NK-92 treated with Interleukin-12 subunit alpha and Interleukin-12 subunit beta, amount 100 ng/mL, for 24 hours (cell line): Measurements from ENCODE around the gene TEX9.
"Not testable (repeated sequence)": the region's sequence is repeated elsewhere in the genome, so short reads cannot be mapped to it uniquely, and the experiment has no call there.

Experiments
- DNase-seq: peaks from one replicate; lab custom pipeline; 2025; lab: John Stamatoyannopoulos, UW

Gene TEX9

DNA sequence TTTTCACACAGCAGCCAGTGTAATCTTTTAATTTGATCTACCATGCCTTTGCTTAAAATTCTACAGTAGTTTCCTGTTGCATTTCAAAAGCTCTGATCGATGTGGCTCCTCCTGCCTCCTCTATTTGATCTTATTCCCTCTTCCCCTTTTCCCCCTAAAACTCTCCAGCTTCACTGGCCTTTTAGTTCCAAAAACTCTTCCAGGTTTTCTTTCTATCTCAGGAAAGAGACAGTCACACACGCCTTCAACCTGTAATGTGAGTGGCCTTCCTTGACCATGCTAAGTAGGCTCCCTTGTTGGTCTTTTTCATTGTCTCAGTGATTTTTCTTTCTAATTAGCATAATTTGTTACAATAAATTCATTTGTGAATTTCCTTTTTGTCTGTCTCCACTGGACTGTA, 985 bp downstream of the TEX9 start:
- no peak for DNase-seq

DNA sequence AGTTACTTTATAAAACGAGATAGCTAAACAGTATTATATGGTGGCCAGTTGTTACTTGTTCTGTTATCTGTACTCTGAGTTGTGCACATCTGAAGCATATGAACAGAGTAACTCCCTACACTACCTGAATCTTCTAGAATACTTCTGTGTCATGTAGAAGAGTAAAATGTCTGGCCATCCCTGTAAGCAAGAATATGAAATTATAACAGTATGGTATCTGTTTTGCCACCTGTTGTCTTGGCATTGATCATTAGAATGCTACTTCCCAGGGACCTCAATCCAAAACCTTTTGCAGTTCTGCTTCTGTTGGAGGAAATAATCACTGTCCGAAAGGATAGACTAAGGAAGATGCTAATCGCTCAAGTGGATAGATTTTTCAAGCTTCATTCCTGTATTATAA, 1.9 kb downstream of the TEX9 start:
- DNase-seq = no peak

DNA sequence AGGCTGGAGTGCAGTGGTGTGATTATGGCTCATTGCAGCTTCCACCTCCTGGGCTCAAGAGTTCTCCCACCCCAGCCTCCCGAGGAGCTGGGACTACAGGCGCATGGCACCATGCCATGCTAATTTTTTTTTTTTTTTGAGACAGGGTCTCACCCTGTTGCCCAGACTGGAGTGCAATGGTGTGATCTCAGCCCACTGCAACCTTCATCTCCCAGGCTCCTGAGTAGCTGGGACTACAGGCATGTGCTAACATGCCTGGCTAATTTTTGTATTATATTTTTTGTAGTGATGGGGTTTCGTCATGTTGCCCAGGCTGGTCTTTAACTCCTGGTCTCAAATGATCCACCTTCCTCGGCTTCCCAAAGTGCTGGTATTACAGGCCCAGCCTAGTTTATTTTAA, 4.0 kb downstream of the TEX9 start:
- no peak for DNase-seq

DNA sequence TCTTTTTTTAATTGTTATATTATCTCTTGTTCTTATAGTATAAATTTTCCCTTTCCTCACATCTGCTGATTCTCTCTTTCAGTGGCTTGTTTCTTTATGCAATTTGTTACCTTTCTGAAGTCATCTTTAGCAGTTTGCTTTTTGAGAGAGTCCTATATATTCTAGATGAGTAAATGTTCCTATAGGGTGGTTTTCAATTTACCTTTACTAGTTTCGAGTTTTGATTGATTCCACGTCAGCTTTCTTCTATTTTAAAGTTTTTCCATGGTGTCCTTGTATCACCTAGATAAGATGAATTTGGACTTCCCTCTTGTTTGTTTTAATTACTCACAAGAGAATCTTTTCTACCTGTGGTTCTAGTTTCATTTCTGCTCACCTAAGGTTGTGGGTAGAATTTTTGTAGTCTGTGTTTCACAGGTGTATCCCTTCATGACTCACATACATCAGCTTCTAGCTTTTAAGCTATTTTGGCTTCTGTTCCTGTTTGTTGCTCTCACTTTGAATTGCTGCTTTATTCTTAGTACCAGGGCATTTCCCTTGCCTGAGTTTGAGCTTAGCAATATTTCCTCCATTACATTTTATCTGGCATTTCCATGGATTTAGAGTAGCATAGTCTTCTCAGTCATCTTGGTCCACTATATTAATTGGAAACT, 6.4 kb downstream of the TEX9 start:
- no peak for DNase-seq

DNA sequence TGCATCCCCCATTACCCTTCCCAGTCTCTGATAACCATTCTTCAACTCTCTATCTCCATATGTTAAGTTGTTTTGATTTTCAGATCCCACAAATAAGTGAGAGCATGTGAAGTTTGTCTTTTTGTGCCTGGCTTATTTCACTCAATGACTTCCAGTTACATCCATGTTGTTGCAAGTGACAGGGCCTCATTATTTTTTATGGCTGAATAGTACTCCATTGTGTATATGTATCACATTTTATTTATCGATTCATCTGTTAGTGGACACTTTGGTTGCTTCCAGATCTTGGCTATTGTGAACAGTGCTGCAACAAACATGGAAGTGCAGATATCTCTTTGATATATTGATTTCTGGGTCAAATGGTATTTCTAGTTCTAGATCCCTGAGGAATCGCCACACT, 9.5 kb downstream of the TEX9 start:
- DNase-seq = not testable (repeated sequence)

DNA sequence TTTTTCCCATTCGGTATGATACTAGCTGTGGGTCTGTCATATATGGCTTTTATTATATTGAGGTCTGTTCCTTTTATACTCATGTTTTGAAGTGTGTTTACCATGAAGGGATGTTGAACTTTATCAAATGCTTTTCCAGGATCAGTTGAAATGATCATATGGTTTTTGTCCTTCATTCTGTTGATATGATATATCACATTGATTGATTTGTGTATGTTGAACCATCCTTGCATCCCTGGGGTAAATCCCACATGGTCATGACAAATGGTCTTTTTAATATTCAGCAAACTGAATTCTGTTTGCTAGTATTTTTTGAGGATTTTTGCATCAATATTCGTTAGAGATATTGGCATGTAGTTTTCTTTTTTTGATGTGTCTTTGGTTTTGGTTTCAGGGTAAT, 12.6 kb downstream of the TEX9 start:
- DNase-seq = not testable (repeated sequence)

DNA sequence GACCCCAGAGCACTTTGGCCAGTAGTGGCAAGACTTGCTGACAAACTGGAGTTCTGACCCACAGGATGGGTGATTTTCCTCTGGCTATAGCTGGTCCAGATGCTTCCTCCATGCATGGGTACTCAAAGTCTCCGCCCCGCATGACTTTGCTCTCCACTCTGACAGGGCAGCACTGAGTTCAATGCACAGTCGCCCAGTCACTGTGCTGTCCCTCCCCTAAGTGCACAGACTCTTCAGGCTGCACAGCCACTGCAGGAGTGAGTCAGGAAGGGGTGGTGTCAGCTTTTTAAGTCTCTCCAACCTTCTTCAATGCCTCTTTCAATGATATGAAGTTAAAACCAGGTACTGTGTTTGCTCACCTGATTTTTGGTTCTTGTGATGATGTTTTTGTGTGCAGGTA, 17.8 kb downstream of the TEX9 start:
- no peak for DNase-seq

DNA sequence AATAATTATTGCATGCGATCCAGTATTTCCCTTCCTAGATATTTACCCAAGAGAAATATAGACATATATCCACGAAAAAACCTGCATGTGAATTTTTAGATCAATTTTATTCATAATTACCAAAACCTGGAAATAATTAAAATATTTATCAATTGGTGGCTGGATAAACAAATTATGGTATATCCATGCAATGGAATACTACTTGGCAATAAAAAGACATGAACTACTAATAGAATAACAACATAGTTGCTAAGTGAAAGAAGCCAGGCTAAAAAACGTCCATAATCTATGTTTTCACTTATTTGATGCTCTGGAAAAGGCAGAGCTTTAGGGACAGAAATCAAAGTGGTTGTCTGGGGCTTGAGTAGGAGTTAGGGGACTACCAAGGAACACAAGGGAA, 20.7 kb downstream of the TEX9 start:
- DNase-seq = no peak

DNA sequence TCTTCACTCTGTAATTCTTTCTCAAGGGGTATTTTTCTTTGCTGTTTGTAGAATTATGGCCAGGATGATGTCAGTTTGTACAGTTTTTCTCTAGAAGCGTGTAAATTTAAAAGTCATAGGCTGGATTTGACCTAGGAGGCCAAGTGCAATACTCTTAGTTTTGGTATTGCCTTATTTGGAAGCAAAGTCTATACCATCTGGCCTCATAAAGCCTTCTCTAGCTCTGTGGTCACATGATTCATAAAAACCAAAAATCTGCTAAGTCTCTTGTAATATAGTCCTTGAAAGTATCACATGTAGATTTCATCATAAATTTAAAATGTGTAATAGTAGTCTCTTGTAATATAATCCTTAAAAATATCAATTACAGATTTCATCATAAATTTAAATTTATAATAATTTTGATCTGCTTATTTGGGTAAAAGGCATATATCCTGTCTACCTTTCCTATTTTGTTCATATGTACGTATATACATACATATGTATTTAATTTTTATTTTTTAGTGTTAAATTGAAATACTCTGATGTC, 25.6 kb downstream of the TEX9 start:
- no peak for DNase-seq

DNA sequence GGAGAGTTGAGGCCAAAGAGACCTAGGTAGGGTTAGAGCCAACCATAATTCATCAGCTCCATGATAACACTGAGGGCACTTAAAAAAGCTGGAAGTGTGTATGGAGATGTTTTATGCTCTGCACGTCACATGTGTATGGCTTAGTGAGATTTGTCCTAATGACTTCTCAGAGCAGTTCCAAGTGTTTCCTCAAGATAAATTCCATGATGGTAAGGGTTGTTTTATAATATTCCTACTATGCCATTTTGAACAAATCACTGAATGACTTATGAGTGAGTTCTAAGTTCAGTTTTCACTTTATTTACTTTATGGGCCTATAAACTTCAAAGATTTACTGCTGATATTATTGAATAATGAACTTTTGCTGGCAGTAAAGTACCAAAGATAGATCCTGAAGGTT, 28.1 kb downstream of the TEX9 start:
- no peak for DNase-seq

DNA sequence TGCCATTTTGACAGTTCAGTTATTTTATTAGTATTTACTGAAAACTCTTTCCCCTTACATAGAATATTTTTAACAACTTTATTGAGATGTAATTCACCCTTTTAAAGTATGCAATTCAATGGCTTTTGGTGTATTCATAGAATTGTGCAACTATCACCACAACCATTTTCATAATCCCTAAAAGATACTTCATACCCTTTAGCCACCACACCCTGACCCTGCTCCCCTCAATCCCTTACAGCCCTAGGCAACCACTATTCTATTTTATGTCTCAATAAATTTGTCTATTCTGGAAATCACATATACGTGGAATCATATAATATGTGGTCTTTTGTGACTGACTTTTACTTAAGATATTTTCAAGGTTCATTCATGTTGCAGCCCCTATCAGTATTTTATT, 29.7 kb downstream of the TEX9 start:
- DNase-seq = no peak

DNA sequence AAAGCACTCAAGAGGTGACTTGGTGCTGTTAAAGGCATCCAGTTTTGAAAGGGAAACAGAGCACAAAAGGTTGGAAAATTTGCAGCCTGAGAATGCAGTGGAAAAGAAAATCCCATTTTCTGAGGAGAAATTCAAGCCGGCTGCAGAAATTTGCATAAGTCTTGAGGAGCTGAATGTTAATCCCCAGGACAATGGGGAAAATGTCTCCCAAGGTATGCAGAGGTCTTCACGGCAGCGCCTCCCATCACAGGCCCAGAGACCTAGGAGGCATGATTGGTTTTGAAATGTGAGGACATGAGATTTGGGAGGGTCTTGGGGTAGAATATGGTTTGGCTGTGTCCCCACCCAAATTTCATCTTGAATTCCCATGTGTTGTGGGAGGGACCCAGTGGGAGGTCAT, 32.1 kb downstream of the TEX9 start:
- not testable (repeated sequence) for DNase-seq

DNA sequence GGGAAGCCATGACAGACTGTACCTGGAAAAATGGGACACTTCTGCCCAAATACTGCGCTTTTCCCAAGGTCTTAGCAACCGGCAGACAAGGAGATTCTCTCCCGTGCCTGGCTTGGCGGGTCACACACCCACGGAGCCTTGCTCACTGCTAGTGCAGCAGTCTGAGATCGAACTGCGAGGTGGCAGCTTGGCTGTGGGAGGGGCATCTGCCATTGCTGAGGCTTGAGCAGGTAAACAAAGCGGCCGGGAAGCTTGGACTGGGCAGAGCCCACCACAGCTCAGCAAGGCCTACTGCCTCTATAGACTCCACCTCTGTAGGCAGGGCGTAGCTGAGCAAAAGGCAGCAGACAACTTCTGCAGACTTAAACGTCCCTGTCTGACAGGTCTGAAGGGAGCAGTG, 34.0 kb downstream of the TEX9 start:
- DNase-seq = not testable (repeated sequence)

DNA sequence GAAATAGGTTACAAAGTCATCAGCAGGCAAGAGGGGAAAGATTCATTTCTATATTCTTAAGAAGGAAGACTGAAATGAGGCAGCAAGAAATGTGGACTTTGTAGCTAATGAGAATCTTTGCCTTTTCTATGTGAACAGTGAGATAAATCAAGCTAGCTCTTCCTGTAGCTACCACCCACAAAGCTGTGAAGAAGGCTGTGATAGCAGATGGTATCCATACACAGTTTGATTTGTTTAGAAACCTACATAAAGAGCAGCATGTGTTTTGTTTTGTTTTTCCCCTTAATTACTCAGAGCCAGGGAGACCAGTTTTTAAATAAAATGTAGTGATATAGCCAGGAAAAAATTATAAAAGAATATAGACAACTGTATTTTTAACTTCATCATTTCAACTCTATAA, 45.5 kb downstream of the TEX9 start:
- DNase-seq = no peak

DNA sequence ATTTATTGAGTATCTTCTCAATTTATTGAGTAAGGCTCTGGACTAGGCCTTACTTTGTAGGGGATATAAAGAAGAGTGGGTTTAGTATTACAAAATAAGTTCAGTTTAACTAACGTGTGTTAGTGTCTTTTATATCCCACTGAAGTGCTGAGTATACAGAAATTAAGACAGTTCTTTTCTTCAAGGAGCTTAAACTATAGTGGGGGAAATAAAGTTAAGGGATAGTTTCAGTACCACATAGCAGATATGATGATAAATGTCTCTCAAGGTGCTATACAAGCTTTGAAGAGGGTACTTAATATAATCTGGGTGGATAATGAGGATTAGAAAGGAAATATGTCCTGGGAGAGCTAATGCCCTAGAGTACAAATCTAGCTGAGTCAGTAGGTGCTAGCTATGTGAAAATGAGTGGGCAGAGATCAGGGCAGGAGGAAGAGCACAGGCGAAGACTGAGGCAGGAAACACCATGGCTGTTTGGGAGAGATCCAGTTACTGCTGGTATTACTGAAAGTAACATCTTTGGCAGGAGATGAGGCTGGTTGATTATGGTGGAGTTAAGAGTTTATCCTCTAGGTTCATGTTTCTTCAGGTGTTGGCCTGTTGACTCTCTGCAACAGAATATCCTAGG, 46.0 kb downstream of the TEX9 start:
- no peak for DNase-seq

DNA sequence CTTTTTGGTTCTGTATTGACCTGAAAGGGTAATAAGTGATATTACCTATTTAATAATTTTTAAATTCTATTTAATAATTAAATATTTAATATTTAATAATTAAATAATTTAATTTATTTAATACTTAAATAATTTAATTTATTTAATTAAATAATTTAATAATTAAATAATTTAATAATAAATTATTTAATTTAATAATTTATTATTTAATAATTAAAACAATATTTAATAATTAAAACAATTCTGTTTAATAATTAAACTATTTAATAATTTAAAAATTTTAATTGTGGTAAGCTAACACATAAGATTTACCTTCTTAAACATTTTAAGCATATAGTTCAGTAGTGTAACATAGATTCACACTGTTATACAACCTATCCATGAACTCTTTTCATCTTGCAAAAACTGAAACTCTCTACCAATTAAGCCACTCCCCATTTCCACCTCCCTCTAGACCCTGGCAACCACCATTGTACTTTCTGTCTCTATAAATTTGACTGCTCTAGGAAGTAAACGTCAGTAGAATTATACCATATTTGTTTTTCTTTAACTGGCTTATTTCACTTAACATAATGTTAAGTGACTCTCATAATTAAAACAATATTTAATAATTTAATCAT, 48.0 kb downstream of the TEX9 start:
- DNase-seq = not testable (repeated sequence)

DNA sequence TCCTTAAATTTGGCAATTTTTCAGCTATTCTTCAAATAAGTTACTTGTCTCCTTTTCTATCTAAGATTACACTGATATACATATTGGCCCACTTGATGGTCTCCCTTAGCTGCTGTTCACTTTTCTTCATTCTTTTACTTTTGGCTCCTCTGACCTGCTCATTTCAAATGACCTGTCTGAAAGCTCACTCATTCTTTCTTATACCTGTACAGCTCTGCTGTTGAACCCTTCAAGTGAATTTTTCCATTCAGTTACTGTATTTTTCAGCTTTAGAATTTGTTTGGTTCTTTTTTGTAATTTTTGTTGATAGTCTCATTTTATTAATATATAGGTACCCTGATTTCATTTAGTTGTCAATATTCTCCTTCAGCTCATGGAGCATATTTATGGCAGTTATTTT, 60.0 kb downstream of the TEX9 start:
- no peak for DNase-seq

DNA sequence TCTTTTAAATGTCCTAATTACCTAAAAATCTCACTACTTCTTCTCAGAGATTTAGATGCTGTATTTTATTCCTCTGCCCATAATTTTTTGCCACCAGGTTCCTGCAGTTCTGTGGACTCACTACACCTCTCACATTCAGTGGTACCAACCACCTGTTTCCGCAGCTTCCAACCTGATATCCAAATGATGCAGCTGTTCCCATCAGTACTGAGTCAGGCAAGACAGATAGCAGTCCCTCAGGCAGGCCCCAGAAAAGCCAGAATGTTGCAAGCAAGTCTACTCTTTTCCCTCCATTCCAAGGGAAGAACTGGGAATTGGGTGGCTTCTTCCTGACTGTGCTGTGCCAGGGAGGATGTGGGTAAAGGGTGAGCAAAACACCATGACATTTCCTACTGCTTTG, 60.8 kb downstream of the TEX9 start:
- DNase-seq = no peak

DNA sequence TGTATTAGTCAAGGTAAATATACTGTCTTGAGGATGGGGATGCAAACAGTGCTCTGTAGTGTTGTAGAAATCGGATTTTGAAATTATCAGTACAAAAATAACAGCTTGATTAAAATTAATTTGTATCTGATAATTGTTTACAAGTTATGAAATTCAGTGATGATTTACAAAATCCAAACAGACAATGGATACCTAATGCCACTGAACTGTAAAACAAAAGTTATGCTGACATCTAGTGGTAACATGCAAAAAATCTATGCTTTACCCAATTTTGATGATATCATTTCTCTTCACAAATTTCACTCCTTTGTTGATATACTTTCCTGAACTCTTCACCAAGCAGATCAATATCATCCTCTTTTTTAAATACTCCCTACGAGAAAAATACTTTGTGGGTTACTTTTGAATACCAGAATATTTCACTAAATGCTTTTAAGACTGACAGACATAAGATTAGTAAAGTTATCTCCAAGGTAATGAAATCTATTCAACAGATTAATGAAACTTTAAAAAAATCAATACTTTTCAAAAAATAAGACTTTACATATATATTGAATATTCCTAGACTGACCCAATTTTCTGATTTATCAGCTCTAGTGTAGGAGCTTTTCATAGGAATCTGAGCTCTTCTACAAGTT, 63.7 kb downstream of the TEX9 start:
- no peak for DNase-seq

DNA sequence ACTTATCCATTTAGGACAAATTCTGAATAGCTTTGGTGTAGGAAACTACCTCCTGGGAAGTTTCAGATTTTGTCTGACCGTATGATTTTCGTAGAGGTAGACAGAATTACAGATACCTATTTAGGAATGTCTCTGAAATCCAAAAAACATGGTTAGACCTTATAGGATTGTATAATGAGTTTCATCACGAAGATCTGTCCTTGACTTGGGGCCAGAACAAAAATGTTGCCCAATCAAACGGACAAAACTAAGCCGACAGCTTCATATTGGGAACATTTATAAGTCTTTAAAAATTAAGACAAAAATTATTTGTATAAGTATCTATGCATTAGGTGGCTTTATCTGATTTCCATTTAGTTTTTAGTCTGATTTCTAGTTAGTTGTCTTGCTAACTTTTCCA, 67.1 kb downstream of the TEX9 start:
- no peak for DNase-seq

DNA sequence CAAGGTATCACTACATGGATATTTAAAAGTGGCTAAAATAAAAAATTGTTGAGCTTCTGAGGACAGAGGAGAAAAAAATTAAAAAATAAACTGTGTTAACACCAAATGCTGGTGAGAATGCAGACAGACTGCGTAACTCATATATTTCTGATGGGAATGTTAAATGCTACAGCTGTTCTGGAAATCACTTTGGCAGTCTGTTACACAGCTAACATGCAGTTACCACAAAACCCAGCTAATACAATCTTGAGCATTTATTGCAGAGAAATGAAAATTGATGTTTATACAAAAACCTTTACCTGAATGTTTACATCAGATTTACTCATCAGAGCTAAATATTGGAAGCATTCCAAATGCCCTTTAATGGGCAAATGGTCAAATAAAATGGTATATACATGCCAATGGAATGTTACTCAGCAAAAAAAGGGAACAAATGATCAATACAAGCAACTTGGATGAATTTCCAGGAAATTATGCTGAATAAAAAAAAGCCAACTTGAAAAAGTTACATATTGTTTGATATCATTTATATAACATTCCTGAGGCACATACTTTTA, 75.1 kb downstream of the TEX9 start:
- no peak for DNase-seq

DNA sequence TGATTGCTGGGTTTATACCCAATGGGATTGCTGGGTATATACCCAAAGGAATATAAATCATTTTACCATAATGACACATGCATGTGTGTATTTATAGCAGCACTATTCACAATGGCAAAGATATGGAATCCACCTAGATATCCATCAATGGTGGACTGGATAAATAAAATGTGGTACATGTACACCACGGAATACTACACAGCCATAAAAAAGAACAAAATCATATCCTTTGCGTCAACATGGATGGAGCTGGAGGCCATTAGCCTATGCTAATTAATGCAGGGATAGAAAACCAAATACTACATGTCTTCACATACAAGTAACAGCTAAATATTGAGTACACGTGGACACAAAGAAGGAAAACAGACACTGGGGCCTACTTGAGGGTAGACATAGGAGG, 77.1 kb downstream of the TEX9 start:
- DNase-seq = no peak

DNA sequence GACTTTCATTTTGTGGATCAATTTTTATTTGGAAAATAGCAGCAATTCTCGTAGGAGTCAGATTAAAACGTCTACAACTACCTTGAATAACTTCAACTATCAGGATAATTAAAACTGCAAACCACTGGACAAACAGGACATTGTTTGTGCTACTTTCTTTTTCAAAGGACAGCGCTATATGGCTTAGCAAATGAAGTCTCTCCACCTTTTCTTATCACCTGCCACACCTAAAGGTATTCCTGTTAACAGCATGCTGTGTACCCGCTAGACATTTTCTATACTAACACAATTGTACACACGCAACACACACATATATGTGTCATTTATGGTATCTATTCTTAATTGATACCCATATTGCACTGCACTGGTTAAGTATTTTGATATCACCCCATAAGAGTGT, 80.5 kb downstream of the TEX9 start:
- no peak for DNase-seq
